Memory B cell (primary cell): ENCODE data around the gene TMEM178B.

Experiments used
- ATAC-seq: fragments of 150-1000 bp; cut with Tn5 transposase; 2 replicates; pipeline ENCODE4 v1.10.0; 2021; ENCODE audit warnings: low read depth, mild to moderate bottlenecking, moderate library complexity
- DNase-seq, 2 donors: peaks; one replicate each; pipeline ENCODE4 v3.0.0; 2022; ENCODE audit warnings: low spot score in 2 of 2
- H3K27ac Mint-ChIP-seq: one replicate; pipeline ENCODE4 v1.8.0; 2022; ENCODE audit warnings: mild to moderate bottlenecking, moderate library complexity, mixed read lengths
- H3K27me3 Mint-ChIP-seq: one replicate; pipeline ENCODE4 v1.8.0; 2022; ENCODE audit warnings: mixed read lengths
- H3K36me3 Mint-ChIP-seq: one replicate; pipeline ENCODE4 v1.8.0; 2022; ENCODE audit warnings: mild to moderate bottlenecking, mixed read lengths
- H3K4me1 Mint-ChIP-seq: one replicate; pipeline ENCODE4 v1.8.0; 2022; ENCODE audit warnings: mixed read lengths
- H3K4me3 Mint-ChIP-seq: one replicate; pipeline ENCODE4 v1.8.0; 2022; ENCODE audit warnings: mild to moderate bottlenecking, moderate library complexity, mixed read lengths
- H3K9me3 Mint-ChIP-seq: one replicate; pipeline ENCODE4 v1.8.0; 2022; ENCODE audit warnings: mixed read lengths

The TMEM178B gene

DNA sequence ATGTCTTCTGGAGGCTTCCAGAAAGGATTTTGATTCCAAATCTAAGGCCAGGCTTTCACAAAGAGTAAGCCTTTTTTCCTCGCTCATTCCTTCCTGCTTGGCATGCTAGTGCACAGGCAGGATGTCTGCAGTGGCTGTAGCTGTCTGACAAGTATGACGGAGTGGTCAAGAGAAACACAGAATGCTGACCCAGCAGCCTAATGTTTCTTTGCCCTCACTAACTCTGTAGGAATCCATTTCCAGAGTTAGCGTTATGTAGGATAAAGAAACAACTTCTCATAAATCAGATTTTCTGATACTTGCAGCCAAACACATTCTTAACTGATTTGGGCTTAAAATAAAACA, 286.5 kb downstream of the TMEM178B start:
- Mint-ChIP-seq H3K9me3 (peaks cover 3% of the 10 kb centered on the region), H3K36me3 (no peaks in the 10 kb centered on the region), H3K4me1 (no peaks in the 10 kb centered on the region), H3K27me3 (peaks cover 7% of the 10 kb centered on the region), H3K27ac (no peak overlapping the region), H3K4me3 (no peak overlapping the region)
- ATAC-seq, result no peak
- no peak for DNase-seq

GRCh38 chr7:141360803-141361202, 286.9 kb downstream of the TMEM178B start:
- ATAC-seq (no peak), DNase-seq (no peak)
- H3K4me1 Mint-ChIP-seq, result no peaks in the 10 kb centered on the region
- H3K4me3 Mint-ChIP-seq, result no peak overlapping the region
- no peak overlapping the region for H3K27ac Mint-ChIP-seq
- peaks cover 7% of the 10 kb centered on the region for H3K27me3 Mint-ChIP-seq
- H3K9me3 Mint-ChIP-seq, result peaks cover 3% of the 10 kb centered on the region
- H3K36me3 Mint-ChIP-seq, result no peaks in the 10 kb centered on the region

GRCh38 chr7:141361479-141361878, 287.6 kb downstream of the TMEM178B start:
- Mint-ChIP-seq H3K27me3 (peaks cover 7% of the 10 kb centered on the region), H3K4me1 (no peaks in the 10 kb centered on the region), H3K9me3 (peaks cover 3% of the 10 kb centered on the region), H3K4me3 (no peak overlapping the region), H3K27ac (no peak overlapping the region), H3K36me3 (no peaks in the 10 kb centered on the region)
- ATAC-seq (no peak), DNase-seq (no peak)

DNA sequence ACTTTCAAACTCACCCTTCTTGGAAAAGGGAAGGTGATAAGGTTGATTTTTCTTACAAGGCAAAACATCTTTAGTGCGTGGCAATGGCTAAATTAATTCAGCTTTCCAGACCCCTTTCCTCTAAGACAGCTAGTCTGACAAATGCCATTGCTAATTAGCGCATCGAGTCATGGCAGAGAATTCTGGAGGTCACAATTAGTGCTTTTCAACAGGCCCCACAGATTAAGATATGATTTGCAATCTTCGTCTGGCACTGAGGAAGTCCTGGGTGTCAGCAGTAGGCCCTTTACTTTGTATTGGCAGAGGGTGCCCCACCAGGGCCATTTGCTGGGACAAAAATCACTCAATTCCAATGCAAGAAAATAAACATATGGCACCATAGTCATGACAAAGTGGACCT, 288.1 kb downstream of the TMEM178B start:
- H3K36me3 Mint-ChIP-seq, result no peaks in the 10 kb centered on the region

DNA sequence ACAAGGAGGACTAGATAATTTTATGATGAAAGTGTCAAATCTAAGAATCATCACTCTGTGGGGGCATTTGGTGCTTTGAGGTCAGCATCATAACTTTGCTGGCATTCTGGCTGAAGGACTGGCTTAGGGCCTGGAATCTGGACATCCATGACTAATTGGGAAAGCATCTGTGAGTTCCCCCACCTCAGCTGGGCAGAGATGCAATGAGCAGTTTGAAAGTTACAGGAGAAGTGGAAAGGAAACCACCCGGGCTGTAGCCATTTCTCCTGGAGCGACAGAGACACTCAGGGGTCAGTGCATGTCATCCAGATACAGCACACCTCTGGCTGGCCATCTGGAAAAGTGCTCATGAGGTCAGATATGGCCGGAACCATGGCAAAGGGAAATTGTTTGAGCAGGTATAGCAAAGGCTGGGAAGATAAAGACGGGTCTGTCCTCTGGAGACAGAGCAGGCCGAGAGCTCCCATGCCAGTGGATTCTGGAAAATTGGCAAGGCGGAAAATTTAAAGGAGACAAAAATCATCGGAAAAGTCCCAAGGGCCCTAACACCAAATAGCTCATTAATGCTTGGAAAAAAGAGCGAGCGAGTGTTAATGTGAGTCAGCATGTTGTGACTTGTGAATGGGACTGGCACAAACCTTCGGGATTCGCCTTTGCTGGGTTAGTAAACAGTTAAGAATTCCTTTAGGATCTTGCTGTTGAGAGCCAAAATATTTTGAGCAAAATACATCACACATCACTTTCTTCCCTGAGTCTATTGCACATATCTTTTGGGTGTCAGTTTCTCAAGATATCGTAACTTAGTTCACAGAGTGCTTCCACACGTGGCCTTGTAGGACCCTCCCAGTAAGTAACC, 288.9 kb downstream of the TMEM178B start:
- H3K4me3 Mint-ChIP-seq, result no peak overlapping the region

More for the DNA sequence above, 288.1 kb downstream of the TMEM178B start:
- H3K9me3 Mint-ChIP-seq, result peaks cover 3% of the 10 kb centered on the region
- peaks cover 7% of the 10 kb centered on the region for H3K27me3 Mint-ChIP-seq
- ATAC-seq (no peak), DNase-seq (no peak)
- no peak overlapping the region for H3K27ac Mint-ChIP-seq
- no peak overlapping the region for H3K4me3 Mint-ChIP-seq
- H3K4me1 Mint-ChIP-seq, result no peaks in the 10 kb centered on the region

GRCh38 chr7:141363748-141364147, 289.9 kb downstream of the TMEM178B start:
- no peak overlapping the region for H3K4me3 Mint-ChIP-seq
- no peak for ATAC-seq
- no peak overlapping the region for H3K27ac Mint-ChIP-seq
- H3K4me1 Mint-ChIP-seq, result no peaks in the 10 kb centered on the region
- no peaks in the 10 kb centered on the region for H3K36me3 Mint-ChIP-seq
- H3K27me3 Mint-ChIP-seq, result peaks cover 8% of the 10 kb centered on the region
- no peak for DNase-seq
- H3K9me3 Mint-ChIP-seq, result peaks cover 3% of the 10 kb centered on the region

More for the DNA sequence above, 288.9 kb downstream of the TMEM178B start:
- Mint-ChIP-seq H3K9me3 (peaks cover 3% of the 10 kb centered on the region), H3K36me3 (no peaks in the 10 kb centered on the region), H3K27ac (no peak overlapping the region), H3K27me3 (peaks cover 8% of the 10 kb centered on the region), H3K4me1 (no peaks in the 10 kb centered on the region)
- DNase-seq (no peak), ATAC-seq (no peak)

DNA sequence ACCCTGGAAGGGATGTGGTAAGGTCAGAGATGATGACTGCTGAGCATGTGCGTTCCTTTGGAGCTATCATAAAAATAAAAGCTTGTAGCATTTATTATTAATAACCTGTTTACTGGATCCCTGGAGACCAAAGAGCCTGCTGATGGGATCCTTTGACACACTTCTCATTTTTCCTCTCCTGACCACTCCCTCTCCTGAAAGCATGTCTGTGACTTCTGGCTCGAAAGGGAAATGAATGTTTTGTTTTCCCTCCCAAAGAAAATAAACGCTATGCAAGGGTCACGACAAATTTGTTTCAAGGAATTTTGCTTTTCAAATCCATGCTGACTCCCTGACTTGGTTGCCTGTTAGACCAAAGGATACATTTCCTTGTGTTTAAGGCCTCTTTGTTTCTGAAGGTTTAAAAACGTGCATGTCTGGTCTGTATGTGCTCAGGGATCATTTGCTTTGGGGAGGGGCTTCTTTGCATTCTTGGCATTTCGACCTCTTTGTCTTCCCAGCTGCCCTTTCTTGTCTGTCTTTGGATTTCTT, 292.3 kb downstream of the TMEM178B start:
- Mint-ChIP-seq H3K4me1 (no peaks in the 10 kb centered on the region), H3K36me3 (no peaks in the 10 kb centered on the region), H3K27me3 (peaks cover 5% of the 10 kb centered on the region), H3K4me3 (no peak overlapping the region), H3K9me3 (no peaks in the 10 kb centered on the region), H3K27ac (no peak overlapping the region)
- DNase-seq (no peak), ATAC-seq (no peak)

DNA sequence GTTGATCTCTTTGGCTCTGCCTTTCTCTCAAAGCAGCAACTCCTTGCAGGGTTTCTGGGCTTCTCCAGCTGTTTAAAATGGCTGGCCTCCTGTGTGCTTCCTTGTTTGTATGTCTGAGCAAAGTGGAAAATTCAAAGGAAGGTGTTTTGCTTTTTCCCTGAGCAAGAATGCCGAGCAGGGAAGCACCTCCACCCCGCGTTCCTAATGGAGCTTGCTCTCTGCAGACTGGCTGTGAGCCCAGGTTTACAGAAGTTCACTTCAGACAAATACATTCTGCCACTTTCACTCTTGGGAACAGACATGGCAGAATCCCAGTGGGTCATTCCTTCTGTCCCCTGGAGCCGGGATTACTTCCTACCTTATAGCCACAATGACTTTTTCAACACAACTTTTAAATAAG, 295.6 kb downstream of the TMEM178B start:
- Mint-ChIP-seq H3K27ac (no peak overlapping the region), H3K36me3 (no peaks in the 10 kb centered on the region), H3K9me3 (no peaks in the 10 kb centered on the region), H3K27me3 (peaks cover 8% of the 10 kb centered on the region), H3K4me3 (no peak overlapping the region), H3K4me1 (no peaks in the 10 kb centered on the region)
- no peak for DNase-seq
- no peak for ATAC-seq

- ATAC-seq, result no peak
- Mint-ChIP-seq H3K27me3 (peaks cover 8% of the 10 kb centered on the region), H3K9me3 (no peaks in the 10 kb centered on the region), H3K36me3 (no peaks in the 10 kb centered on the region), H3K4me1 (no peaks in the 10 kb centered on the region), H3K27ac (no peak overlapping the region), H3K4me3 (no peak overlapping the region)
- no peak for DNase-seq
Measured at GRCh38 chr7:141370178-141370577, 296.3 kb downstream of the TMEM178B start.

DNA sequence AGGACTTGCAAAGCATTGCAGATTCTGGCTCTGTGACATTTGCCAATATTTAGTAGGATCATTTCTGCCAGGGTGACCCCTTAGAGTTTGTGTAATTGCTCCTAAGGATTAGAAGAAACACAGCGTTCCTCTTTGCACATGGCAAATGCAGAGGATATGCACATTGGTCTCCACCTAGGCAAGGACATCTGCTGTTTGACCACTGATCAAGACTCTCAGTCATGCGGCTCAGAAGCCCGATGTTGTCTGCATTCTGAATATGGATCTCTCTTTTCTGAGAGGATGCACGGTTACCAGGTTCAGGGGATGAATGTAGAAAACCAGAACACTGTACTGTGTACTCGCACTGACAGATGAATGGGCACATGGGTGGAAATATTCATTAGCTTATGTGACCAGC, 296.8 kb downstream of the TMEM178B start:
- Mint-ChIP-seq H3K27me3 (peaks cover 8% of the 10 kb centered on the region), H3K9me3 (no peaks in the 10 kb centered on the region), H3K36me3 (no peaks in the 10 kb centered on the region), H3K4me3 (no peak overlapping the region), H3K4me1 (no peaks in the 10 kb centered on the region), H3K27ac (no peak overlapping the region)
- ATAC-seq (no peak), DNase-seq (no peak)

DNA sequence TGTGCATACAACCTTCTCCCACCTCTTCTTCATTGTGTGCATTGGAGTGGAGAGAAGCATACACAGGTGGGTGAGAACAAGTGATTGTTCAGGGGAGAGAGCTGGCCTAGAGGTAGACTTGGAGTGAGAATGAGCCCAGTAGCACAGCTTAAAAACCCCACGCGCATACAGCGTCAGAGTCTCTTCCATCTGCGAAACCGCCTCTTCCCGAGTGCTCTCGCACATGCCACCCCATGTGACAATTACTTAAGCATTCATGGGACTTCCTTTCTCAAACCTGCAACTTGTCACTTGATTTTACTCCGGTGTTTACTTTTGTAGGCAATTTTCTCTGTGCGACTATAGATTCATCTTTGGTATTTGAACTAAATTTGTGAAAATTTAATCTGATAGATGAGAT, 300.6 kb downstream of the TMEM178B start:
- ATAC-seq (no peak), DNase-seq (no peak)
- no peaks in the 10 kb centered on the region for H3K9me3 Mint-ChIP-seq
- peaks cover 6% of the 10 kb centered on the region for H3K27me3 Mint-ChIP-seq
- no peaks in the 10 kb centered on the region for H3K4me1 Mint-ChIP-seq
- H3K27ac Mint-ChIP-seq, result no peak overlapping the region
- H3K4me3 Mint-ChIP-seq, result no peak overlapping the region
- H3K36me3 Mint-ChIP-seq, result no peaks in the 10 kb centered on the region

GRCh38 chr7:141375442-141375841, 301.6 kb downstream of the TMEM178B start:
- Mint-ChIP-seq H3K9me3 (no peaks in the 10 kb centered on the region), H3K27me3 (peaks cover 8% of the 10 kb centered on the region), H3K4me3 (no peak overlapping the region), H3K36me3 (no peaks in the 10 kb centered on the region), H3K27ac (no peak overlapping the region), H3K4me1 (no peaks in the 10 kb centered on the region)
- ATAC-seq, result no peak
- no peak for DNase-seq

DNA sequence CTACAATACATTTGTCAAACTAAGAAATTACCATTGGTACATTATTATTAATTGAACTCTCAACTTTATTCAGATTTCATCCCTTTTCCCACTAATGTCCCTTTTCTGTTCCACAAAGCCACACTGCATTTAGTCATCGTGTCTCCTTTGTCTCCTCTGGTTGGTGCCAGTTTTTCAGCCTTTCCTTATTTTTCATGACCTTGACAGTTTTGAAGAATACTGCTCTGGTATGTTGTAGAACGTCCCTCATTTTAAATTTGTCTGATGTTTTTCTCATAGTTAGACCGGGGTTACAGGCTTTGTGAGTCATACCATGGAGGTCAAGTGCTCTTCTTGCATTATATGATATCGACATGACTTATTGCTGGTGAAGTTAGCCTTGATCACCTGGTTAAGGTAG, 304.0 kb downstream of the TMEM178B start:
- no peak for DNase-seq
- Mint-ChIP-seq H3K27me3 (peaks cover 5% of the 10 kb centered on the region), H3K4me1 (no peaks in the 10 kb centered on the region), H3K36me3 (no peaks in the 10 kb centered on the region), H3K27ac (no peak overlapping the region), H3K9me3 (no peaks in the 10 kb centered on the region), H3K4me3 (no peak overlapping the region)
- no peak for ATAC-seq

- Mint-ChIP-seq H3K4me3 (no peak overlapping the region), H3K36me3 (no peaks in the 10 kb centered on the region), H3K27me3 (peaks cover 5% of the 10 kb centered on the region), H3K9me3 (no peaks in the 10 kb centered on the region), H3K4me1 (no peaks in the 10 kb centered on the region), H3K27ac (no peak overlapping the region)
- ATAC-seq, result no peak
- no peak for DNase-seq
Measured at GRCh38 chr7:141378405-141378804, 304.5 kb downstream of the TMEM178B start.
